ENCODE measurements around the gene LRRC34. TPM values are rescaled to one million over a fixed set of nuclear protein-coding genes. Genes with fewer than 3 reads are reported as not detected.

LRRC34 gene
- total and polyA plus RNA-seq, 4 donors = 0.22 to 2.8 (median 0.85) TPM

DNA sequence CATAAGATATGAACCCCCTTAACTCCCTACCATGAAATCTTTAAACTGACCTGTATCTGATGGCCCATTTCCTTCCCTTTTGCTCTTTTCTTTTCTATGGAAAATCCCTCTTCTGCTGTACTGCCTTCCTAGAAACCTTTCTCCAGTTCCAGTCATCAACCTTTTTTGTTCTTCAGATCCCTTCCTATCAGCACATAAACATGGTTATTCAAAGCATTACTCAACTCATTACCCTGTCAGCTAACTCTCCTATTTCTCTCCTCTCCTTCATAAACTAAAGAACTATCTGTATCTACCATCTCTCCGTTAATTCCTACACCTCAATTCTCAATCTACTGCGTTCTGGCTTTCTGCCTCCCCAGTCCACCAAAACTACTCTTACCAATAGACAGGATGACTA, 60.8 kb downstream of the LRRC34 start:
- no peak overlapping the region for H3K9ac ChIP-seq (ENCODE audit: low read depth in 1 of 2, low read length in 2 of 2)
- no peak for TF ChIP-seq RXRA (IDR thresholded peaks at IDR 0.05)
- no peak for TF ChIP-seq HNF4A (conservative IDR thresholded peaks at IDR 0.05)
- TF ChIP-seq, protein P1, sequence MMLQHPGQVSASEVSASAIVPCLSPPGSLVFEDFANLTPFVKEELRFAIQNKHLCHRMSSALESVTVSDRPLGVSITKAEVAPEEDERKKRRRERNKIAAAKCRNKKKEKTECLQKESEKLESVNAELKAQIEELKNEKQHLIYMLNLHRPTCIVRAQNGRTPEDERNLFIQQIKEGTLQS (IDR thresholded peaks at IDR 0.05) = no peak
- no peak for TF ChIP-seq HNF4G (IDR thresholded peaks at IDR 0.05)
- no peak for TF ChIP-seq JUND (IDR thresholded peaks at IDR 0.05)
- TF ChIP-seq, protein P2, sequence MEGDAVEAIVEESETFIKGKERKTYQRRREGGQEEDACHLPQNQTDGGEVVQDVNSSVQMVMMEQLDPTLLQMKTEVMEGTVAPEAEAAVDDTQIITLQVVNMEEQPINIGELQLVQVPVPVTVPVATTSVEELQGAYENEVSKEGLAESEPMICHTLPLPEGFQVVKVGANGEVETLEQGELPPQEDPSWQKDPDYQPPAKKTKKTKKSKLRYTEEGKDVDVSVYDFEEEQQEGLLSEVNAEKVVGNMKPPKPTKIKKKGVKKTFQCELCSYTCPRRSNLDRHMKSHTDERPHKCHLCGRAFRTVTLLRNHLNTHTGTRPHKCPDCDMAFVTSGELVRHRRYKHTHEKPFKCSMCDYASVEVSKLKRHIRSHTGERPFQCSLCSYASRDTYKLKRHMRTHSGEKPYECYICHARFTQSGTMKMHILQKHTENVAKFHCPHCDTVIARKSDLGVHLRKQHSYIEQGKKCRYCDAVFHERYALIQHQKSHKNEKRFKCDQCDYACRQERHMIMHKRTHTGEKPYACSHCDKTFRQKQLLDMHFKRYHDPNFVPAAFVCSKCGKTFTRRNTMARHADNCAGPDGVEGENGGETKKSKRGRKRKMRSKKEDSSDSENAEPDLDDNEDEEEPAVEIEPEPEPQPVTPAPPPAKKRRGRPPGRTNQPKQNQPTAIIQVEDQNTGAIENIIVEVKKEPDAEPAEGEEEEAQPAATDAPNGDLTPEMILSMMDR (IDR thresholded peaks at IDR 0.05; ENCODE audit: low read depth, low read length, missing input control) = no peak
- no peak for TF ChIP-seq GABPA (IDR thresholded peaks at IDR 0.05 in 1 of 2, conservative IDR thresholded peaks at IDR 0.05 in 1 of 2)
- TF ChIP-seq YY1 (IDR thresholded peaks at IDR 0.05) = no peak
- no peak for TF ChIP-seq RAD21 (IDR thresholded peaks at IDR 0.05)
- no peak for TF ChIP-seq NR2F2 (IDR thresholded peaks at IDR 0.05)
- no peak for TF ChIP-seq FOXA1 (IDR thresholded peaks at IDR 0.05)
- TF ChIP-seq, protein P3, sequence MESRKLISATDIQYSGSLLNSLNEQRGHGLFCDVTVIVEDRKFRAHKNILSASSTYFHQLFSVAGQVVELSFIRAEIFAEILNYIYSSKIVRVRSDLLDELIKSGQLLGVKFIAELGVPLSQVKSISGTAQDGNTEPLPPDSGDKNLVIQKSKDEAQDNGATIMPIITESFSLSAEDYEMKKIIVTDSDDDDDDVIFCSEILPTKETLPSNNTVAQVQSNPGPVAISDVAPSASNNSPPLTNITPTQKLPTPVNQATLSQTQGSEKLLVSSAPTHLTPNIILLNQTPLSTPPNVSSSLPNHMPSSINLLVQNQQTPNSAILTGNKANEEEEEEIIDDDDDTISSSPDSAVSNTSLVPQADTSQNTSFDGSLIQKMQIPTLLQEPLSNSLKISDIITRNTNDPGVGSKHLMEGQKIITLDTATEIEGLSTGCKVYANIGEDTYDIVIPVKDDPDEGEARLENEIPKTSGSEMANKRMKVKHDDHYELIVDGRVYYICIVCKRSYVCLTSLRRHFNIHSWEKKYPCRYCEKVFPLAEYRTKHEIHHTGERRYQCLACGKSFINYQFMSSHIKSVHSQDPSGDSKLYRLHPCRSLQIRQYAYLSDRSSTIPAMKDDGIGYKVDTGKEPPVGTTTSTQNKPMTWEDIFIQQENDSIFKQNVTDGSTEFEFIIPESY (IDR thresholded peaks at IDR 0.05) = no peak
- no peaks in the 10 kb centered on the region for H3K9me3 ChIP-seq (ENCODE audit: control insufficient read depth in 4 of 4, low read length in 3 of 4)
- no peaks in the 10 kb centered on the region for H3K36me3 ChIP-seq (ENCODE audit: control insufficient read depth in 4 of 4, insufficient read depth in 3 of 4, low read depth in 1 of 4, low read length in 3 of 4)
- no peak overlapping the region for H3K4me3 ChIP-seq (ENCODE audit: low read depth in 1 of 3, low read length in 3 of 3)
- peaks cover 0 to 10% (median 0%) of the 10 kb centered on the region in 4 donors for H3K27me3 ChIP-seq (ENCODE audit: control insufficient read depth in 4 of 4, insufficient read depth in 4 of 4, low read length in 3 of 4)
- no peak for DNase-seq (ENCODE audit: low spot score)
- H3K4me1 ChIP-seq (ENCODE audit: control insufficient read depth in 4 of 4, insufficient read depth in 4 of 4, low read length in 3 of 4) = no peaks in the 10 kb centered on the region
- no peak overlapping the region for H3K27ac ChIP-seq (ENCODE audit: low read depth in 1 of 2, low read length in 2 of 2)
- WGBS = 84% methylated on average over 2 of the region's 2 CpGs

DNA sequence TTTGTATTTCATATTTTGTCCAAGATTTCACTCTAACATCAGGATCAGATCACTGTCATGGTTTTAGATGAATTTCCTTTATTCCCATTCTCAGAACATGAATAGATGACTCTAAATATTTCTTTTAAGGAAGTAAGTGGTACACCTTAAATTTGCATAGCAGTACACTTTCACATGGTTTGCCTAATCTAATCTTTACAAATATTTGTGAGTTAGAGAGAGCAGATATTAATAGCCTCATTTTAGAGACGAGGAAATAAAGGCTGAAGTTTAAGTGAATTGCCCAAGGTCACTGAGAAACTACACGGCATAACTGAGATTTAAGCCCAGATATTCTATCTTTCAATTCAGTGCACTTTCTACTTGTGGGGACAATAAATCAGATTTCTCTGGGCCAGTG, 62.0 kb downstream of the LRRC34 start:
- no peak for DNase-seq (ENCODE audit: low spot score)
- Histone ChIP-seq H3K36me3 (ENCODE audit: control insufficient read depth in 4 of 4, insufficient read depth in 3 of 4, low read depth in 1 of 4, low read length in 3 of 4) (no peaks in the 10 kb centered on the region), H3K4me3 (ENCODE audit: low read depth in 1 of 3, low read length in 3 of 3) (no peak overlapping the region), H3K9me3 (ENCODE audit: control insufficient read depth in 4 of 4, low read length in 3 of 4) (no peaks in the 10 kb centered on the region), H3K27ac (ENCODE audit: low read depth in 1 of 2, low read length in 2 of 2) (no peak overlapping the region), H3K27me3 (ENCODE audit: control insufficient read depth in 4 of 4, insufficient read depth in 4 of 4, low read length in 3 of 4) (peaks cover 0 to 5% (median 0%) of the 10 kb centered on the region in 4 donors), H3K4me1 (ENCODE audit: control insufficient read depth in 4 of 4, insufficient read depth in 4 of 4, low read length in 3 of 4) (no peaks in the 10 kb centered on the region), H3K9ac (ENCODE audit: low read depth in 1 of 2, low read length in 2 of 2) (no peak overlapping the region)
- 42% methylated on average over 2 of the region's 2 CpGs for WGBS
- TF ChIP-seq SP1 (IDR thresholded peaks at IDR 0.05) (no peak), FOXA2 (IDR thresholded peaks at IDR 0.05) (no peak), NR2F2 (IDR thresholded peaks at IDR 0.05) (no peak), GABPA (IDR thresholded peaks at IDR 0.05 in 1 of 2, conservative IDR thresholded peaks at IDR 0.05 in 1 of 2) (no peak), YY1 (IDR thresholded peaks at IDR 0.05) (no peak), HNF4G (IDR thresholded peaks at IDR 0.05) (no peak), RAD21 (IDR thresholded peaks at IDR 0.05) (no peak), EGR1 (IDR thresholded peaks at IDR 0.05; ENCODE audit: low read depth in 2 of 2) (no peak), HNF4A (conservative IDR thresholded peaks at IDR 0.05) (no peak), JUND (IDR thresholded peaks at IDR 0.05) (no peak)
- TF ChIP-seq, protein P2 (IDR thresholded peaks at IDR 0.05; ENCODE audit: low read depth, low read length, missing input control) = no peak
- TF ChIP-seq, protein P4, sequence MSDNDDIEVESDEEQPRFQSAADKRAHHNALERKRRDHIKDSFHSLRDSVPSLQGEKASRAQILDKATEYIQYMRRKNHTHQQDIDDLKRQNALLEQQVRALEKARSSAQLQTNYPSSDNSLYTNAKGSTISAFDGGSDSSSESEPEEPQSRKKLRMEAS (IDR thresholded peaks at IDR 0.05) = no peak
- TF ChIP-seq, protein P3 (IDR thresholded peaks at IDR 0.05) = no peak
- TF ChIP-seq, protein P1 (IDR thresholded peaks at IDR 0.05) = no peak
- TF ChIP-seq, protein P5, sequence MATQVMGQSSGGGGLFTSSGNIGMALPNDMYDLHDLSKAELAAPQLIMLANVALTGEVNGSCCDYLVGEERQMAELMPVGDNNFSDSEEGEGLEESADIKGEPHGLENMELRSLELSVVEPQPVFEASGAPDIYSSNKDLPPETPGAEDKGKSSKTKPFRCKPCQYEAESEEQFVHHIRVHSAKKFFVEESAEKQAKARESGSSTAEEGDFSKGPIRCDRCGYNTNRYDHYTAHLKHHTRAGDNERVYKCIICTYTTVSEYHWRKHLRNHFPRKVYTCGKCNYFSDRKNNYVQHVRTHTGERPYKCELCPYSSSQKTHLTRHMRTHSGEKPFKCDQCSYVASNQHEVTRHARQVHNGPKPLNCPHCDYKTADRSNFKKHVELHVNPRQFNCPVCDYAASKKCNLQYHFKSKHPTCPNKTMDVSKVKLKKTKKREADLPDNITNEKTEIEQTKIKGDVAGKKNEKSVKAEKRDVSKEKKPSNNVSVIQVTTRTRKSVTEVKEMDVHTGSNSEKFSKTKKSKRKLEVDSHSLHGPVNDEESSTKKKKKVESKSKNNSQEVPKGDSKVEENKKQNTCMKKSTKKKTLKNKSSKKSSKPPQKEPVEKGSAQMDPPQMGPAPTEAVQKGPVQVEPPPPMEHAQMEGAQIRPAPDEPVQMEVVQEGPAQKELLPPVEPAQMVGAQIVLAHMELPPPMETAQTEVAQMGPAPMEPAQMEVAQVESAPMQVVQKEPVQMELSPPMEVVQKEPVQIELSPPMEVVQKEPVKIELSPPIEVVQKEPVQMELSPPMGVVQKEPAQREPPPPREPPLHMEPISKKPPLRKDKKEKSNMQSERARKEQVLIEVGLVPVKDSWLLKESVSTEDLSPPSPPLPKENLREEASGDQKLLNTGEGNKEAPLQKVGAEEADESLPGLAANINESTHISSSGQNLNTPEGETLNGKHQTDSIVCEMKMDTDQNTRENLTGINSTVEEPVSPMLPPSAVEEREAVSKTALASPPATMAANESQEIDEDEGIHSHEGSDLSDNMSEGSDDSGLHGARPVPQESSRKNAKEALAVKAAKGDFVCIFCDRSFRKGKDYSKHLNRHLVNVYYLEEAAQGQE (IDR thresholded peaks at IDR 0.05) = no peak

Measured in liver (tissue), 9 donors.